LNCaP clone FGC (cell line): ENCODE measurements around the gene TRMT1.

Experiments
- DNase-seq: peaks from one replicate; pipeline ENCODE4 v3.0.0-alpha.2; 2011; ENCODE audit warnings: low read depth
- H3K4me3 ChIP-seq: 2 replicates; pipeline ENCODE4 v1.5.1; 2011; ENCODE audit warnings: mild to moderate bottlenecking, low read depth, low read length, control low read depth
- TF ChIP-seq, protein P1 (sequence below): IDR thresholded peaks from 2 replicates; pipeline ENCODE4 v1.5.1; 2012; ENCODE audit warnings: mild to moderate bottlenecking; ENCODE audit not compliant: control insufficient read depth, insufficient read depth; ENCODE audit errors: extremely low read depth

Gene TRMT1

DNA sequence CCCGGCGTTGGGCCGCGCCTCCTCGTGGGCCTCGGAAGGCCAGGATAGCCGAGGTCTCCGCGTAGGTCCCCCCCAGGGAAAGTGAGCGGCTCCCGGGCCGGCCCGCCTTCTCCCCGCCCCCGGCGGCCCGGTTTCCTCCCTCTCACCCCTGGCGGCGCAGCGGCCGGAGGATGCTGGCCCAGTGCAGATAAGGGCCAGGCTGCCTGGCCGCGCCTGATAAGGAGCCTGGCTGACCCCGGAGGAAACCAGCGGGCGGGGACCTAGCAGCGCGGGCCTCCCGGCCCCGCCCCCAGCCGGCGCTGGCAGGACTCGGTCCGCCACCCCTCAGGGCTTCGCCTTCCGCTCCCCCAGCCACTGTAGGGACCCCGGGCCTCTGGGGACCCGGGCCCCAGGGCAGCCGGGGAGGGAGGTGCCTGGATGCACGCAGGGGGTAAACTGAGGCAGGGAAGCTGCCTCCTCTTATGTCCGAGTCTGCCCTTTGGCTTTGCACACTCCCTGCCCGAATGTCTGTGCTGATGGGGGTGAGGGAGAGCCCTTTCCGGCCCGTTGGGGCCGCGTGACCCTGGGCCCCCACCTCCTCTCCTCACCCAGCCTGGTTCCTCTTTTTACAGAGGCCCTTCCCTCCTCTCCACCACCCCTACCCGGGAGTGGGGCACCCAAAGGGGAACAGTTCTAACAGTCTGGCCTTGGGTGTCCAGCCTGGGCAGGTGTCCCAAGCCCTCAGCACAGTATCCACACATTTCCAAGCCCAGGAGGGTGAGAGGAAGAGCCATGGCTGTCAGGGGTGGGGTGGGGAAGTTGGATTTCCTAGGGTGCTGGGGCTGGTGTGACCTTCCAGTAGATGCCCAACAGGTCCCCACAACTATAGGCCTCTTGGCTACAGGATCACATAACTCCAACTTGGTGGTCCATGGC, 13.6 kb downstream of the TRMT1 start, which contains the start of gene LYL1:
Gene LYL1 (minus strand): TSS at position 193 of the 915 bp plus-strand sequence. CDS start 1,687 bp downstream, outside the sequence.
- TF ChIP-seq, protein P1, sequence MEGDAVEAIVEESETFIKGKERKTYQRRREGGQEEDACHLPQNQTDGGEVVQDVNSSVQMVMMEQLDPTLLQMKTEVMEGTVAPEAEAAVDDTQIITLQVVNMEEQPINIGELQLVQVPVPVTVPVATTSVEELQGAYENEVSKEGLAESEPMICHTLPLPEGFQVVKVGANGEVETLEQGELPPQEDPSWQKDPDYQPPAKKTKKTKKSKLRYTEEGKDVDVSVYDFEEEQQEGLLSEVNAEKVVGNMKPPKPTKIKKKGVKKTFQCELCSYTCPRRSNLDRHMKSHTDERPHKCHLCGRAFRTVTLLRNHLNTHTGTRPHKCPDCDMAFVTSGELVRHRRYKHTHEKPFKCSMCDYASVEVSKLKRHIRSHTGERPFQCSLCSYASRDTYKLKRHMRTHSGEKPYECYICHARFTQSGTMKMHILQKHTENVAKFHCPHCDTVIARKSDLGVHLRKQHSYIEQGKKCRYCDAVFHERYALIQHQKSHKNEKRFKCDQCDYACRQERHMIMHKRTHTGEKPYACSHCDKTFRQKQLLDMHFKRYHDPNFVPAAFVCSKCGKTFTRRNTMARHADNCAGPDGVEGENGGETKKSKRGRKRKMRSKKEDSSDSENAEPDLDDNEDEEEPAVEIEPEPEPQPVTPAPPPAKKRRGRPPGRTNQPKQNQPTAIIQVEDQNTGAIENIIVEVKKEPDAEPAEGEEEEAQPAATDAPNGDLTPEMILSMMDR: no peak
- no peak for DNase-seq
- no peak within 1 kb of the TSS for H3K4me3 ChIP-seq

DNA sequence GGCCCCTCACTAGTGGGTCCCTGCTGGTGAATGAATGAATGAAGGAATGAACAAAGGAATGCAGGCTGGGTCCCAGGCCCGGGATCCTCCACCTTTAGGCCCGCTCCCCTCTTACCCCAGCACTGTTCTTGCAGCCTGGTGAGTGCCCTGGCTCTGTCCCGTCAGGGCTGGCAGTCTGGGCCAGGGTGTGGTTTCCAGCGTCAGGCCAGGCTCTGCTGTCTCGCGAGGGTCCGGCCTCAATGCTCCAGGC, 14.2 kb downstream of the TRMT1 start:
- H3K4me3 ChIP-seq: no peak overlapping the region
- TF ChIP-seq, protein P1: no peak
- DNase-seq: no peak

DNA sequence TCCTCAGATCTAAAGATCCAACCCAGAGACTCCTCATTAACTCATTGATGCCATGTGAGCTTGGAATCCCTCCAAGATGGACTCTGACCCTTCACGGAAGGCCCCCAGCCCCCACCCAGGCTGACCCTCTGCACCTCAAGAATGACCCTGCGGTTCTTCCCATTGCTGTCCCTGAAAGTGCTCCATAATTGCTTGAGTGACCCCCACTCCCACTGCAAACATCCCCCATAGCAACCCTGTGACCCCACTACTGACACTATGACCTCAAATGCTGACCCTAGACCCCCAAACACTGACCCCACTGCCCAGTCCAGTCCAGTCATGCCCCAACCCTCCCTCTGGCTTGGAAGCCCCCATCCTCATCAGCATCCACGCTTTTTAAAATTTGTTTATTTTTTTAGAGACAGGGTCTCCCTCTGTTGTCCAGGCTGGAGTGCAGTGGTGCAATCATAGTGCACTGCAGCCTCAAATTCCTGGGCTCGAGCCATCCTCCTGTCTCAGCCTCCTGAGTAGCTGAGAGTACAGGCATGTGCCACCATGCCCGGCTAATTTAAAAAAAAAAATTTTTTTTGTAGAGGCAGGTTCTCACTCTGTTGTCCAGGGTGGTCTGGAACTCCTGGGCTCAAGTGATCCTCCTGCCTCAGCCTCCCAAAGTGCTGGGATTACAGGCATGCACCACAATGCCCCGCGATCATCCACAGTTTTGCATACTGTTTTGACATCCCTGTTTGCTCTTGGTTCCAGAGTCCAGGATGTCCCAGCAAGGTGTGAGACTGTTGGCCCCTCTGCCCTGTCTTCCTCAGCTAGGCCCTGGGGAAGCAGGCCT, 14.7 kb downstream of the TRMT1 start:
- no peak for DNase-seq
- TF ChIP-seq, protein P1: no peak
- no peak overlapping the region for H3K4me3 ChIP-seq

DNA sequence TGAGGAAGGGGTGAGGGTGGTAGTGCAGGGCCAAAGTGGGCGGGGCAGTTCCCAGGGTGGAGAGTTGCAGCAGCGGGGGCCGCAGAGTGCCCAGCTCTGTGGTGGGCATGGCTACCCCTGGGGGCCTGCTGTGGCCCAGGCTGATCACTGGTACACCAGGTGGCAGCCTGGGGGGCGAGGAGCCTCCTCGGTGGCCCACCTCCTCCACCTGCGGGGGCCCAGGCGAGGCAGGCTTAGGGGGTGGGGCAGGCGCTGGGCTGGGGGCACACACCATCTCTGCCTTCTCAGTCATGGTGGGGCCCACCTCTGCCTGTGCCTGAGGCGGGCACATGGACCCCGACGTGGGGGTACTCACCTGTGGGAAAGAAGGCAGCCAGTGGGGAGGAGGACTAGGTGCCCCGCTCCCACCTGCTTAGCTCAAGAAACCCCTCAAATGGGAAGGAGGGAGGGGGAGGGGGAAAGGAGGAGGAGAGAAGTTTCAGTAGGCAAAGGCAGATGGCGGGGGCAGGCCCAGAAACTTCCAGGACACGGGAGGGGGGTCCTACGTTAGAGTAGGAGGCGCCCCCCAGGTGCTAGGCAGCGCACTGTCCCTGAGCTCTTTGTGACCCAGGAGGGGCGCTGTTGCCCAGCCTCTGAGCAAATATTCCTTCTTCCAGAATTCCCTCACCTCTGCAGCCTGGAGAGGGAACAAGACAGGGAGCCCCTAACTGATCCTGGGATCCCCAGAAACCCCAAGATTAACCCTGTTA, 15.5 kb downstream of the TRMT1 start:
- DNase-seq: no peak
- TF ChIP-seq, protein P1: no peak
- no peak overlapping the region for H3K4me3 ChIP-seq

DNA sequence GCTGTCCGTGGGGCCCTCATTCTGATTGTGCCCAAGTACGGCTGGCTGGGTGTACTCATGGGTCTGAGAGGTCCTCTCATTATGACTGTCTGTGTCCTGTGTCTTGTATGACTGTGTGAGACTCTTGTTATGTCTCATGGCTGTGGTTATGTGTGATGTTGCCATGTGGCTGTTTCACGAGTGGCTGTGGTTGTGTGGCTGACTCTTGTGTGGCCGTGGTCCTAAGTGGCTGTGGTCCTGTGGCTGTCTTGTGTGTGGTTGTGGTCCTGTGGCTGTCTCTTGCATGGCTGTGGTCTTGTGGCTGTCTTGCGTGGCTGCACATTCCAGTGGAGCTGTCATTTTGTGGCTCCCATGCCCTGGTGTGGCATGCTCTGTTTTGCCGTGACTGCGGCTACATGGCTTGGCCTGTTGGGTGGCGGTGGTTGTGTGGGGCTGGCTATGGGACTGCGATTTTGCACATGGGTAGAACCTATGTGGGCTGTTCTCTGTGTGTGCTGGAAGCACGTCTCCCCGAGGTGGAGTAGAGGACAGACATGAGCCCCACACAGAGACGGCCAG, 16.4 kb downstream of the TRMT1 start:
- DNase-seq: no peak
- no peak overlapping the region for H3K4me3 ChIP-seq
- TF ChIP-seq, protein P1: no peak
